Midbrain (tissue), 1 donor: ENCODE measurements around the gene TGFBRAP1.

Experiments
- DNase-seq: peaks from one replicate; lab custom pipeline; 2025; lab: John Stamatoyannopoulos, UW

TGFBRAP1 gene

GRCh38 chr2:105237045-105237765 lies 92.3 kb downstream of the TGFBRAP1 start:
- no peak for DNase-seq

- no peak for DNase-seq
Measured at GRCh38 chr2:105236060-105236424, 93.5 kb downstream of the TGFBRAP1 start.

DNA sequence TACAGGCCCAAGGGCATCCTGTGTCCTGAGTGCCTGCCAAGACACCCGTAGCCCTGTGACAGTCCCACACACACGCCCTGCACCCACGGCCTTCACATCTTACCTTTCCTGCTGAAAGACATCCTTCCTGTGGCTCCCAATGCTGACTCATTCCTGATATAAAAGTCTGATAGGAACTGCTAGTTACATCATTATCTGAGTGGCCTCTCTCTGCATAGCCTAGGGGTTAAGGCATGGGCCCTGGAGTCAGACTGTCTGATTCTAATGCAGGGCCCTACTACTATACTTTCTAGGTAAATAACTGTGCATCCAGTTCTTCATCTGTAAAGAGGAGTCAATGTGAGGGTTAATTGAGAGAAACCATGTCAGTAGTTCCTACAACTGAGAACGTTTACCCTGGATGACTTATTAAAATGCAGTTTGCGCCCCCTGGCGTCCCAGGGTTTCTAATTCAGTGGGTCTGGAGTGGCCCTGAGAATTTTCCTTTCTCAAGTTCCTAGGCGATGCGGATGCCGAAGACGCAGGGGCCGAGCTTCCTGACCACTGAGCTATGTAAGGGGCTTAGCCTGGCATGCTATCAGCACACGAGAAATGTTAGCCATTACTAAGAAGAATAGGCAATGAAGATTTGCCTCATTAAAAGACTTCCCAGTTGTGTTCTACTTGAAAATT lies 94.0 kb downstream of the TGFBRAP1 start:
- DNase-seq = peak; percentile 71

GRCh38 chr2:105231232-105231619 lies 98.3 kb downstream of the TGFBRAP1 start:
- no peak for DNase-seq

DNA sequence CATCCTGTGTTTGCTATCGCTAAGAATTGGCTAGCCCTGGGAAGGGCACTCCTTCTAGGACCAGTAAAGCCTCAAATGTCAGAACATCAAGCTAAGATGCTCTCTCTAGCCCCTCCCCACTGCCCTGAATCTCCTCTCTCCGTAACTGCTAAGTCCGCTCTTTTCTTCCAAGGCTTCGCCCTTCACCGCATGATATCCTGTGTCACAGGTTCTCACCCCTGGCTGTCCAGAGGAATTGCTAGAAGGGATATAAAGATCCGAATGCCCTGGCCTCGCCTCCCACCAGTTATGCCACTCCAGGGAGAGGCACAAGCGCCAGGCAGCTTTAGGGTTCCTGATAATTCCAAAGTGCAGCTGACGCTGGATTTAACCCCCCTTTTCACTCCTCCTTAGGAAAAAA lies 105.1 kb downstream of the TGFBRAP1 start:
- no peak for DNase-seq

DNA sequence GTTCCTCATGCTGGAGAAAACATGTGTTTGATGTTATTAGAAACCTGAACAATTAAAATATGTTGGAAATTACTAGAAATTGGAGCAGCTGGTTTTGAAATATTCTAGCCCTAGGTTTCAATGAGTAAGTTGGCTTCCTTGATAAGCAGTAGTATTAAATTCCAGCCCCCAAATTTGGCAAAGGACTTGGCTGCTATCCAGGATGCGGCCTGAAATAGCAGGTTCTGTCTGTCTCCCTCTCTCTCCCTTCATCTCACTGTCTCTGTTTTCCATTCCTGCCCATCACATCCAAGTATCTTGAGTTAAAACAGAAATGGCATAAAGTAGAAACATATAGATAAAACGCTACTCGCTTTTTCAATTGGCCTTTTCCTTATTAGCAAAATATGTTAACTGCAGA lies 108.9 kb downstream of the TGFBRAP1 start:
- DNase-seq = no peak

- no peak for DNase-seq
Measured at GRCh38 chr2:105215586-105216192, 113.8 kb downstream of the TGFBRAP1 start.
